ENCODE results near the gene MKS1.

DNA sequence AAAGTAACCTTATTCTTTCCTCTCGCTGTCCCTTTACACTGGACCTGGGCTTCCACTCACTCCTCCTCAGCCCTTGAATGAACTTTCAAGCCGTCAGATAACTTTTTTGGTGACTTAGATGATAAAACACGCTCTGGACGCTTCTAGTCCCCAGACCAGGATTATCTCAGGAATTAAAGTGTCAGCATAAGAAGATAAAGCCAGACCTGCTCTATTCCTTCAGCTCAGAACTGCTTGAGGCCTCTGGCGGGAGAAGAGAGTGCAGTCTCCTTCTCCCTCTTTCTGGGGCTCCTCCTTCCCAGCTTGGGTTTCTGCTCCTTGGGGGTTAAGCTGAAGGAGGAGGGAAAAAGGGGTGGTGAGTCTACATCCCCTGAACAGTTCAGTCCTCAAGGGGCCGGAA lies 25.9 kb upstream of the MKS1 start:
- TF ChIP-seq, protein P1, sequence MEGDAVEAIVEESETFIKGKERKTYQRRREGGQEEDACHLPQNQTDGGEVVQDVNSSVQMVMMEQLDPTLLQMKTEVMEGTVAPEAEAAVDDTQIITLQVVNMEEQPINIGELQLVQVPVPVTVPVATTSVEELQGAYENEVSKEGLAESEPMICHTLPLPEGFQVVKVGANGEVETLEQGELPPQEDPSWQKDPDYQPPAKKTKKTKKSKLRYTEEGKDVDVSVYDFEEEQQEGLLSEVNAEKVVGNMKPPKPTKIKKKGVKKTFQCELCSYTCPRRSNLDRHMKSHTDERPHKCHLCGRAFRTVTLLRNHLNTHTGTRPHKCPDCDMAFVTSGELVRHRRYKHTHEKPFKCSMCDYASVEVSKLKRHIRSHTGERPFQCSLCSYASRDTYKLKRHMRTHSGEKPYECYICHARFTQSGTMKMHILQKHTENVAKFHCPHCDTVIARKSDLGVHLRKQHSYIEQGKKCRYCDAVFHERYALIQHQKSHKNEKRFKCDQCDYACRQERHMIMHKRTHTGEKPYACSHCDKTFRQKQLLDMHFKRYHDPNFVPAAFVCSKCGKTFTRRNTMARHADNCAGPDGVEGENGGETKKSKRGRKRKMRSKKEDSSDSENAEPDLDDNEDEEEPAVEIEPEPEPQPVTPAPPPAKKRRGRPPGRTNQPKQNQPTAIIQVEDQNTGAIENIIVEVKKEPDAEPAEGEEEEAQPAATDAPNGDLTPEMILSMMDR (IDR thresholded peaks at IDR 0.05), result no peak
- TF ChIP-seq POLR2A (IDR thresholded peaks at IDR 0.05) (no peak), POLR2AphosphoS5 (IDR thresholded peaks at IDR 0.05) (no peak)
